B cell (primary cell): ENCODE measurements around the gene TOMM7. TPM values are rescaled to one million over a fixed set of nuclear protein-coding genes. Genes with fewer than 3 reads are reported as not detected.

Experiments used
- ATAC-seq: fragments of 200-7000 bp; cut with Tn5 transposase; one replicate; pipeline ENCODE4 v1.10.0; 2021; ENCODE audit warnings: low read depth, mild to moderate bottlenecking, moderate number of reproducible peaks, moderate library complexity
- CTCF ChIA-PET: fragments of 350-600 bp; sonication (Branson Sonifier 250); formaldehyde crosslinking; loops from one replicate; lab custom pipeline; 2021; ENCODE audit warnings: antibody characterized with exemption, inconsistent platforms; lab: Charles Lee
- POLR2A ChIA-PET: fragments of 350-600 bp; sonication (Branson Sonifier 250); formaldehyde crosslinking; loops from one replicate; lab custom pipeline; 2021; ENCODE audit warnings: antibody characterized with exemption; lab: Charles Lee
- DNase-seq: peaks from one replicate; pipeline ENCODE4 v3.0.0; 2013
- H2AFZ ChIP-seq: 2 replicates; pipeline ENCODE4 v1.6.1; 2012; ENCODE audit warnings: mild to moderate bottlenecking, low read depth, low read length; ENCODE audit not compliant: insufficient read depth, poor library complexity, severe bottlenecking
- H3K27ac ChIP-seq, 2 donors: 1 replicate in 1 of 2; 2 replicates in 1 of 2; pipeline ENCODE4 v1.5.1; 2012 to 2013; ENCODE audit warnings: low read length in 2 of 2, mild to moderate bottlenecking in 2 of 2, moderate library complexity in 1 of 2
- H3K27me3 ChIP-seq, 4 experiments: fragments of 200-600 bp in 1 of 4; sonication (generic) in 1 of 4; replicated peaks in 1 of 4; 1 replicate in 2 of 4; 2 replicates in 2 of 4; pipeline versions ENCODE4 v1.6.1 to v1.7.0; 2013 to 2016; ENCODE audit warnings: low read length in 3 of 4, mild to moderate bottlenecking in 2 of 4, mixed read lengths in 1 of 4, moderate library complexity in 1 of 4; ENCODE audit not compliant: insufficient read depth in 4 of 4, control insufficient read depth in 3 of 4; ENCODE audit errors: control extremely low read depth in 1 of 4
- H3K36me3 ChIP-seq, 2 experiments: replicated peaks in 1 of 2; 1 replicate in 1 of 2; 2 replicates in 1 of 2; pipeline versions ENCODE4 v1.6.1 to v1.7.1; 2013; ENCODE audit warnings: low read length in 1 of 2; ENCODE audit not compliant: insufficient read depth in 2 of 2, control insufficient read depth in 1 of 2; ENCODE audit errors: control extremely low read depth in 1 of 2, extremely low read depth in 1 of 2
- H3K4me1 ChIP-seq, 2 donors: fragments of 200-600 bp in 1 of 2; sonication (generic) in 1 of 2; 1 replicate in 1 of 2; 2 replicates in 1 of 2; pipeline versions ENCODE4 v1.5.1 to v1.6.1; 2013 to 2017; ENCODE audit warnings: low read length in 2 of 2; ENCODE audit not compliant: control insufficient read depth in 2 of 2, insufficient read depth in 2 of 2
- H3K4me2 ChIP-seq: replicated peaks from 2 replicates; pipeline ENCODE3; 2012; ENCODE audit warnings: mild to moderate bottlenecking, low read depth, low read length; ENCODE audit not compliant: poor library complexity, severe bottlenecking
- H3K4me3 ChIP-seq, 5 experiments: fragments of 200-600 bp in 1 of 5; sonication (generic) in 1 of 5; 1 replicate in 3 of 5; 2 replicates in 2 of 5; pipeline versions ENCODE4 v1.5.1 to v1.7.0; 2011 to 2016; ENCODE audit warnings: low read length in 4 of 5, mild to moderate bottlenecking in 4 of 5, low read depth in 2 of 5, control low read depth in 1 of 5, moderate library complexity in 1 of 5; ENCODE audit not compliant: insufficient read depth in 1 of 5; ENCODE audit errors: control extremely low read depth in 1 of 5, extremely low read depth in 1 of 5
- H3K79me2 ChIP-seq: fragments of 200-600 bp; sonication (generic); one replicate; pipeline ENCODE4 v1.6.0; 2016; ENCODE audit warnings: low read length; ENCODE audit not compliant: control insufficient read depth, insufficient read depth
- H3K9ac ChIP-seq: fragments of 200-600 bp; sonication (generic); 2 replicates; pipeline ENCODE4 v1.6.1; 2017; ENCODE audit warnings: mild to moderate bottlenecking, low read length, moderate library complexity
- H3K9me3 ChIP-seq, 3 donors: one replicate each; pipeline versions ENCODE4 v1.6.1 to v1.7.1; 2013; ENCODE audit warnings: low read length in 2 of 3; ENCODE audit not compliant: control insufficient read depth in 2 of 3, insufficient read depth in 1 of 3; ENCODE audit errors: control extremely low read depth in 1 of 3
- H4K20me1 ChIP-seq: 2 replicates; pipeline ENCODE4 v1.6.0; 2012; ENCODE audit warnings: mild to moderate bottlenecking, low read length; ENCODE audit not compliant: insufficient read depth, control insufficient read depth, poor library complexity, severe bottlenecking
- H3K27ac Mint-ChIP-seq: one replicate; pipeline ENCODE4 v1.8.0; 2021; ENCODE audit warnings: mixed read lengths
- H3K27me3 Mint-ChIP-seq: one replicate; pipeline ENCODE4 v1.8.0; 2021; ENCODE audit warnings: mixed read lengths
- H3K4me1 Mint-ChIP-seq: one replicate; pipeline ENCODE4 v1.8.0; 2021; ENCODE audit warnings: mixed read lengths
- H3K4me3 Mint-ChIP-seq: one replicate; pipeline ENCODE4 v1.8.0; 2021; ENCODE audit warnings: mixed read lengths
- H3K9me3 Mint-ChIP-seq: one replicate; pipeline ENCODE4 v1.8.0; 2022; ENCODE audit warnings: mixed read lengths; ENCODE audit not compliant: insufficient read depth
- EZH2 ChIP-seq: IDR thresholded peaks from 2 replicates; pipeline ENCODE4 v1.6.1; 2012; ENCODE audit warnings: borderline replicate concordance, low read depth, mild to moderate bottlenecking, moderate library complexity, low read length; ENCODE audit not compliant: insufficient read depth, poor library complexity, severe bottlenecking
- WGBS: methylation state at CpG from one replicate; pipeline ENCODE4 v1.1.5; 2013; ENCODE audit warnings: missing lambda C conversion rate; ENCODE audit not compliant: insufficient coverage; 5-methylcytosine and 5-hydroxymethylcytosine counted together
- intact Hi-C: fragments of 100-400 bp; cut with micrococcal nuclease; formaldehyde crosslinking; loops from one replicate; pipeline ENCODE4 v1.10.0; 2022
- polyA plus RNA-seq: library from polyadenylated mRNA; depleted of rRNA; stranded (reverse); fragments of >200 nt; gene quantifications from 2 replicates; pipeline ENCODE4 v1.2.3, GENCODE V29; 2012
- total RNA-seq, 2 donors: library from RNA; stranded (reverse); fragments of 120-200 nt in 1 of 2; gene quantifications; 1 replicate in 1 of 2; 2 replicates in 1 of 2; pipeline versions ENCODE4 v1.2.3 to v1.2.4, GENCODE V29; 2013 to 2022
- TF ChIP-seq, protein P1 (sequence below): fragments of 200-600 bp; IDR thresholded peaks from one replicate; pipeline ENCODE4 v1.8.0; 2022; ENCODE audit warnings: antibody characterized with exemption, mild to moderate bottlenecking

The TOMM7 gene
- total and polyA plus RNA-seq, 2 donors (not counting 1 experiment from before 2014, with no cell fraction given) = 276 to 437 TPM

DNA sequence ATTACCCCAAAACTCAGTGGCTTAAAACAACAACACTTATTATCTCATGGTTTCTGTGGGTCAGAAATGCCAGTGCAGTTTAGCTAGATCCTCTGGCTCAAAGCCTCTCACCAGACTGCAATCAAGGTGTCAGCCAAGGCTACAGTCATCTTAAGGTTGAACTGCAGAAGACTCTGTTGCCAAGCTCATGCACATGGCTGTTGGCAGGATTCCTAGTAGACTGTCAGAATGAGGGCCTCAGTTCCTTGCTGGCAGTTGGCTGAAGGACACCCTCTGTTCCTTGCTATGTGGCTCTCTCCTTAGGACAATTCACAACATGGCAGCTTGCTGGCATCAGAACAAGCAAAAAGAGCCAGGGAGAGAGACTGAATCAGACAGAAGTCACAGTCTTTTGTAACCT, 34.7 kb downstream of the TOMM7 start:
- ChIA-PET POLR2A (no interaction called here), CTCF (interaction anchor here (0.7 kb wide), 1 partner anchor 227 kb away, joined by 3 read pairs; no protein-coding TSS in a partner anchor)
- H4K20me1 ChIP-seq = no peaks in the 10 kb centered on the region
- no peak overlapping the region for H3K4me3 Mint-ChIP-seq
- H3K27ac Mint-ChIP-seq = no peak overlapping the region
- H3K79me2 ChIP-seq = no peaks in the 10 kb centered on the region
- TF ChIP-seq, protein P1, sequence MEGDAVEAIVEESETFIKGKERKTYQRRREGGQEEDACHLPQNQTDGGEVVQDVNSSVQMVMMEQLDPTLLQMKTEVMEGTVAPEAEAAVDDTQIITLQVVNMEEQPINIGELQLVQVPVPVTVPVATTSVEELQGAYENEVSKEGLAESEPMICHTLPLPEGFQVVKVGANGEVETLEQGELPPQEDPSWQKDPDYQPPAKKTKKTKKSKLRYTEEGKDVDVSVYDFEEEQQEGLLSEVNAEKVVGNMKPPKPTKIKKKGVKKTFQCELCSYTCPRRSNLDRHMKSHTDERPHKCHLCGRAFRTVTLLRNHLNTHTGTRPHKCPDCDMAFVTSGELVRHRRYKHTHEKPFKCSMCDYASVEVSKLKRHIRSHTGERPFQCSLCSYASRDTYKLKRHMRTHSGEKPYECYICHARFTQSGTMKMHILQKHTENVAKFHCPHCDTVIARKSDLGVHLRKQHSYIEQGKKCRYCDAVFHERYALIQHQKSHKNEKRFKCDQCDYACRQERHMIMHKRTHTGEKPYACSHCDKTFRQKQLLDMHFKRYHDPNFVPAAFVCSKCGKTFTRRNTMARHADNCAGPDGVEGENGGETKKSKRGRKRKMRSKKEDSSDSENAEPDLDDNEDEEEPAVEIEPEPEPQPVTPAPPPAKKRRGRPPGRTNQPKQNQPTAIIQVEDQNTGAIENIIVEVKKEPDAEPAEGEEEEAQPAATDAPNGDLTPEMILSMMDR = no peak
- TF ChIP-seq EZH2 = no peak
- no peak overlapping the region for H3K4me2 ChIP-seq
- H3K9ac ChIP-seq = no peak overlapping the region
- no peaks in the 10 kb centered on the region for H3K27me3 ChIP-seq
- intact Hi-C loops = no loop called here
- no peaks in the 10 kb centered on the region for H3K36me3 ChIP-seq
- H3K27me3 Mint-ChIP-seq = no peaks in the 10 kb centered on the region
- H2AFZ ChIP-seq = no peak overlapping the region
- H3K4me1 ChIP-seq = no peaks in the 10 kb centered on the region
- no peaks in the 10 kb centered on the region for H3K9me3 Mint-ChIP-seq
- no peak overlapping the region for H3K4me3 ChIP-seq
- H3K4me1 Mint-ChIP-seq = no peaks in the 10 kb centered on the region
- no peak overlapping the region for H3K27ac ChIP-seq
- DNase-seq (no peak), ATAC-seq (no peak)
- H3K9me3 ChIP-seq = no peaks in the 10 kb centered on the region

DNA sequence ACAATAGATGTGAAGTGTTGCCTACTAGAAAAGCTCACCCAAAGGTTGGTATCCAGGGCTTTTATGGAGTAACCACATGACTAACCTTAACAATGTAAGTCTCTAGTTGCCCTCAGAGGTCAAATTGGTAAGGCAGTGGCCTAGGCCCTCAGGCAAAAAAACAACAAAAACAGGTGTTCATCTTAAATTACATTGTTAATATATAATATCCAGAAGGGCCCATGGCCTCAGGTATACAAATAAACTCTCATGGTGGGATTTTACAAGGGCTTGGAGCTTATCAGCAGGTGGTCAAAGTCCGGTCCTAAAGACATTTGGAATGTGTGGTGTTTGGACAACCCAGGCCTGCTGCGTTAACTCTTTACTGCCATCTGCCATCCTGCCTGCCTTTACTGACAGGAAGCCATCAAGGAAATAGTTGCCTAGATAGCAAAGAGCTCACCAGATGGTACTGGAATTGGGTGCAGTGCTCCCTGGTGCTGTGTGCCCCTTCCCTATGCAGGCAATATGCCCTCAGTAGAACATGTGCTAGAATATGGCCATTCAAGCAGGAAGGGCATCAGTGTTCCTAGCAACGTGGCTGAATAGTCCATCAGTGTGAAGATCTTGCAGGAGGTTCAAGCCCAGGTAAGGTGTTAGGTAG, 36.2 kb downstream of the TOMM7 start:
- H3K9me3 Mint-ChIP-seq = no peaks in the 10 kb centered on the region
- POLR2A ChIA-PET = no interaction called here
- ATAC-seq = no peak
- WGBS = 92% methylated on average over 3 of the region's 3 CpGs
- H2AFZ ChIP-seq = no peak overlapping the region
- no peak overlapping the region for H3K4me2 ChIP-seq
- CTCF ChIA-PET = interaction anchor here (1.0 to 6.6 kb wide), 3 partner anchors 58 to 269 kb away, joined by 3 to 268 read pairs (median 104); partner anchors contain the start of gene IL6
- no peak overlapping the region for H3K27ac Mint-ChIP-seq
- H3K9me3 ChIP-seq = no peaks in the 10 kb centered on the region
- H3K27me3 ChIP-seq = no peaks in the 10 kb centered on the region
- intact Hi-C loops = no loop called here
- no peak overlapping the region for H3K4me3 Mint-ChIP-seq
- H3K36me3 ChIP-seq = no peaks in the 10 kb centered on the region
- H3K4me3 ChIP-seq = no peak overlapping the region
- H3K27ac ChIP-seq = no peak overlapping the region
- TF ChIP-seq, protein P1 = no peak
- TF ChIP-seq EZH2 = no peak
- no peaks in the 10 kb centered on the region for H3K4me1 ChIP-seq
- H3K79me2 ChIP-seq = no peaks in the 10 kb centered on the region
- DNase-seq = no peak
- no peaks in the 10 kb centered on the region for H3K27me3 Mint-ChIP-seq
- no peak overlapping the region for H3K9ac ChIP-seq
- no peaks in the 10 kb centered on the region for H4K20me1 ChIP-seq
- H3K4me1 Mint-ChIP-seq = peaks cover 3% of the 10 kb centered on the region
